ENCODE data around the gene SOAT1.

DNA sequence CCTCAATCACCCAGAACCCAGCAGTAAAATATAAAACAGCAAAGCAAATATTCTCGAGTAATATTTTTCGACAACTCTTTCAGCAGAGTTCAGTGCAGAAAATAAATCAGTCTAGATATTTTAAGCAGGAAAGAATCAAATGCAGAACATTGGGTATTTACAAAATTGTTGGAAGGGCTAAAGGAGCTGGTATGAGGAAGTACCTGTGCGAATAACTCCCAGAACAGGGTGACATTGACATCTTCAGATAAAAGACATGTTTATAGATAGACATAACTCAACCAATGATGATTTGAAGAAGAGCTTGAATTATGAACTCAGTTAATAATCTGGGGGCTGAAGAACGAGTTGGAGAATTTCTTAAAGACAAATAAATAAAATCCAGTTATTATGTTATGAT lies 78.6 kb downstream of the SOAT1 start:
- TF ChIP-seq CTCF (tag by site-specific recombination; IDR thresholded peaks at IDR 0.05) (no peak), ZFP3 (tag by site-specific recombination; IDR thresholded peaks at IDR 0.05; ENCODE audit: low read depth) (no peak), ZNF391 (tag by site-specific recombination; IDR thresholded peaks at IDR 0.05; ENCODE audit: borderline replicate concordance, low read depth) (no peak), ZNF157 (tag by site-specific recombination; IDR thresholded peaks at IDR 0.05) (no peak), ZBTB11 (tag by site-specific recombination; conservative IDR thresholded peaks at IDR 0.05; ENCODE audit: low read depth) (no peak), ZNF639 (tag by site-specific recombination; IDR thresholded peaks at IDR 0.05) (no peak), ZNF596 (tag by site-specific recombination; IDR thresholded peaks at IDR 0.05) (no peak), KLF16 (tag by site-specific recombination; IDR thresholded peaks at IDR 0.05) (no peak), ZBTB17 (tag by site-specific recombination; IDR thresholded peaks at IDR 0.05) (no peak), SP2 (tag by site-specific recombination; IDR thresholded peaks at IDR 0.05) (no peak), ZBTB44 (tag by site-specific recombination; IDR thresholded peaks at IDR 0.05) (no peak), ZBTB7A (tag by site-specific recombination; IDR thresholded peaks at IDR 0.05; ENCODE audit: low read depth) (no peak), SETDB1 (IDR thresholded peaks at IDR 0.05; ENCODE audit: insufficient read length, low read length) (no peak)

Measured in HEK293 (cell line).